Fibroblast of lung (primary cell): ENCODE results near the gene SAMD13. TPM values are rescaled to one million over a fixed set of nuclear protein-coding genes. Genes with fewer than 3 reads are reported as not detected.
A peak's percentile ranks its signal among the peaks of the same experiment; 100 is the strongest.

Experiments
- DNase-seq, 2 donors: peaks; one replicate each; pipeline versions ENCODE4 v3.0.0 to v3.0.0-alpha.2; 2010; ENCODE audit warnings: low read depth in 2 of 2
- H2AFZ ChIP-seq: 2 replicates; pipeline ENCODE4 v1.5.1; 2012; ENCODE audit warnings: low read length, control low read depth, inconsistent platforms
- H3K27ac ChIP-seq: 2 replicates; pipeline ENCODE4 v1.5.1; 2011; ENCODE audit warnings: low read length, control low read depth; ENCODE audit not compliant: insufficient read depth
- H3K27me3 ChIP-seq: 2 replicates; pipeline ENCODE4 v1.5.1; 2011; ENCODE audit warnings: mild to moderate bottlenecking, low read length; ENCODE audit not compliant: control insufficient read depth, insufficient read depth
- H3K36me3 ChIP-seq: 2 replicates; pipeline ENCODE4 v1.5.1; 2011; ENCODE audit warnings: low read length; ENCODE audit not compliant: control insufficient read depth, insufficient read depth
- H3K4me1 ChIP-seq: 2 replicates; pipeline ENCODE4 v1.5.1; 2011; ENCODE audit warnings: low read length; ENCODE audit not compliant: control insufficient read depth, insufficient read depth; ENCODE audit errors: extremely low read depth
- H3K4me2 ChIP-seq: 2 replicates; pipeline ENCODE4 v1.5.1; 2011; ENCODE audit warnings: low read length, control low read depth; ENCODE audit not compliant: insufficient read depth; ENCODE audit errors: extremely low read depth
- H3K4me3 ChIP-seq, 4 experiments: fragments of 200-600 bp in 1 of 4; sonication (generic) in 1 of 4; replicated peaks in 1 of 4; 2 replicates each; pipeline ENCODE4 v1.5.1; 2011 to 2016; ENCODE audit warnings: low read length in 4 of 4, low read depth in 3 of 4, mild to moderate bottlenecking in 3 of 4, control low read depth in 2 of 4, inconsistent platforms in 1 of 4, mixed read lengths in 1 of 4; ENCODE audit not compliant: insufficient read depth in 1 of 4; ENCODE audit errors: control extremely low read depth in 1 of 4
- H3K79me2 ChIP-seq: 2 replicates; pipeline ENCODE4 v1.5.1; 2012; ENCODE audit warnings: mild to moderate bottlenecking, low read length, inconsistent platforms; ENCODE audit not compliant: control insufficient read depth, insufficient read depth
- H3K9ac ChIP-seq: 2 replicates; pipeline ENCODE4 v1.5.1; 2011; ENCODE audit warnings: mild to moderate bottlenecking, low read length, control low read depth; ENCODE audit not compliant: insufficient read depth
- H3K9me3 ChIP-seq: 2 replicates; pipeline ENCODE4 v1.5.1; 2012; ENCODE audit warnings: low read depth, low read length; ENCODE audit not compliant: control insufficient read depth, insufficient read depth
- H4K20me1 ChIP-seq: 2 replicates; pipeline ENCODE4 v1.5.1; 2011; ENCODE audit warnings: low read length; ENCODE audit not compliant: control insufficient read depth, insufficient read depth; ENCODE audit errors: extremely low read depth
- CTCF ChIP-seq, 2 donors: IDR thresholded peaks in 1 of 2; conservative IDR thresholded peaks in 1 of 2; 1 replicate in 1 of 2; 2 replicates in 1 of 2; pipeline ENCODE4 v1.5.1; 2011 to 2012; ENCODE audit warnings: low read length in 2 of 2, control low read depth in 1 of 2, inconsistent platforms in 1 of 2, low read depth in 1 of 2, mild to moderate bottlenecking in 1 of 2
- EZH2 ChIP-seq: IDR thresholded peaks from 2 replicates; pipeline ENCODE4 v1.5.1; 2012; ENCODE audit warnings: low read length, control low read depth, mild to moderate bottlenecking; ENCODE audit errors: missing control alignments
- polyA plus RNA-seq, 2 donors: library from polyadenylated mRNA; depleted of rRNA in 1 of 2; stranded (reverse) in 1 of 2; unstranded in 1 of 2; fragments of >200 nt; gene quantifications; 2 replicates each; pipeline ENCODE4 v1.2.1, GENCODE V29; 2011 to 2012; ENCODE audit warnings: missing spikeins in 1 of 2
- total RNA-seq: library from RNA; depleted of rRNA; stranded (reverse); fragments of >200 nt; gene quantifications from 2 replicates; pipeline ENCODE4 v1.2.1, GENCODE V29; 2014

Gene SAMD13
- total and polyA plus RNA-seq, 2 donors (not counting 1 experiment from before 2014, with no cell fraction given): 0.44 to 2.5 TPM

GRCh38 chr1:84365225-84366221 is 64.0 kb downstream of the SAMD13 start:
- no peaks in the 10 kb centered on the region for H4K20me1 ChIP-seq
- DNase-seq: peak; percentile 96 to 99
- H3K79me2 ChIP-seq: no peaks in the 10 kb centered on the region
- no peaks in the 10 kb centered on the region for H3K36me3 ChIP-seq
- H2AFZ ChIP-seq: no peak overlapping the region
- H3K27me3 ChIP-seq: no peaks in the 10 kb centered on the region
- peak overlapping the region; percentile 70 for H3K4me2 ChIP-seq
- TF ChIP-seq CTCF (conservative IDR thresholded peaks at IDR 0.05 in 1 of 2, IDR thresholded peaks at IDR 0.05 in 1 of 2; ENCODE audit: low read depth in 1 of 2, low read length in 2 of 2) (no peak), EZH2 (no peak)
- peak overlapping the region; percentile 64 for H3K27ac ChIP-seq
- no peaks in the 10 kb centered on the region for H3K9me3 ChIP-seq
- H3K4me1 ChIP-seq: peaks cover 18% of the 10 kb centered on the region
- no peak overlapping the region for H3K9ac ChIP-seq
- H3K4me3 ChIP-seq: no peak overlapping the region

GRCh38 chr1:84366786-84367185 is 65.3 kb downstream of the SAMD13 start:
- Histone ChIP-seq H3K4me2 (no peak overlapping the region), H3K79me2 (no peaks in the 10 kb centered on the region), H3K9ac (no peak overlapping the region), H3K4me1 (peaks cover 22% of the 10 kb centered on the region), H3K27ac (no peak overlapping the region), H3K4me3 (no peak overlapping the region), H3K27me3 (no peaks in the 10 kb centered on the region), H3K36me3 (no peaks in the 10 kb centered on the region), H3K9me3 (no peaks in the 10 kb centered on the region), H2AFZ (no peak overlapping the region), H4K20me1 (no peaks in the 10 kb centered on the region)
- TF ChIP-seq EZH2: no peak
- peak; percentile 81 to 87 for DNase-seq

GRCh38 chr1:84367219-84367618 is 65.7 kb downstream of the SAMD13 start:
- H3K4me2 ChIP-seq: no peak overlapping the region
- H3K9me3 ChIP-seq: no peaks in the 10 kb centered on the region
- H3K4me1 ChIP-seq: peaks cover 22% of the 10 kb centered on the region
- no peak overlapping the region for H2AFZ ChIP-seq
- no peaks in the 10 kb centered on the region for H3K27me3 ChIP-seq
- no peak overlapping the region for H3K4me3 ChIP-seq
- no peak overlapping the region for H3K27ac ChIP-seq
- no peak for DNase-seq
- H3K79me2 ChIP-seq: no peaks in the 10 kb centered on the region
- no peaks in the 10 kb centered on the region for H4K20me1 ChIP-seq
- H3K36me3 ChIP-seq: no peaks in the 10 kb centered on the region
- H3K9ac ChIP-seq: no peak overlapping the region
- TF ChIP-seq CTCF (conservative IDR thresholded peaks at IDR 0.05 in 1 of 2, IDR thresholded peaks at IDR 0.05 in 1 of 2; ENCODE audit: low read depth in 1 of 2, low read length in 2 of 2) (no peak), EZH2 (no peak)
